ENCODE data around the gene IKBKE.

The IKBKE gene

DNA sequence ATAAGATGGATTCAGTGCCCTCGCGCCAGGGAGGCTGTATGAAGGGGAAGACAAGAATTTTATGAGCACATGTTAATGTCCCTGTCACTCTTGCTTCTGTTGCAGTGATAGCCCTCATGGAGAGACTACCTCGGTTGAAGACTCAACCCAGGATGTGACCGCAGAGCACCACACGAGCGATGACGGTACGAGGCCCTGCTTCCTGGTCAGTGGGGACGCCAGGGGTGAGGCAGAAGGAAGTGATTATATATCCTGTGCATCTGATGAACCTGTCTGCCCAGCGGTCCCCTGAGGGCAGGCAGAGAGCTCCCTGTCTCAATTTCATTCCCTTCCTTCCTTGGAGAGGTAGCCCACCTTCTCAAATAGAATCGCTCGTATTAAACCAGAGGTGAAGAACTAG lies 20.0 kb upstream of the IKBKE start:
- DNase-seq (ENCODE audit: insufficient read length, low spot score): no peak
- no peak for FAIRE-seq
- TF ChIP-seq POU2F2 (IDR thresholded peaks at IDR 0.05; ENCODE audit: low read depth, low read length) (no peak), TAF1 (IDR thresholded peaks at IDR 0.05; ENCODE audit: low read depth, low read length) (no peak), SPI1 (IDR thresholded peaks at IDR 0.05; ENCODE audit: low read depth, low read length) (no peak)

DNA sequence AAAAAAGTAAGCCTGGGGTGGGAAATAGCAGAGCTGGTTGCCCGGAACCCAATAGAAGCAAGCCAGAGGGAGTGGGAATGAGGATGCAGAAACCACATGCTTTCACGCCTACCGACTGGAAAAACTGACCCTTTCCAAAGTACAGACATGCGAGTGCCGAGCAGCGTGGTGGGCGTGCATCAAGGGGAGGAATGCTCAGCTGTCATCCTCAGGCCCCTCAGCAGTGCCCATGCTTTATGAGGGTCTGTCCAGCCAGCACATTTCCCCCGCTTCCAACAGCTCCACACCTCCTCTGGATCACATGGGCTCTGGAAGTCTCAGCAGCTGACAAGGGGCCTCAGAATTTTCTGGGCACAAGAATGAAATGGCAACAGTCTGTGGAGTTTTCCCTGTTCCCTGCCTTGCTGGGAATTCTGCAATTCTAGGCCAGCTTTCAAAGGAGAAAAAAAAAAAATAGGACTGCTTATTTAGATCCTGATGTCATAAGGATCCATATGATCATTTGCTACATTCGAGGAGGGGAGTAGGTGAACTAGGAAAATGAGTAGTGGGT lies 19.1 kb upstream of the IKBKE start:
- no peak for DNase-seq (ENCODE audit: insufficient read length, low spot score)
- FAIRE-seq: no peak
- TF ChIP-seq POLR2A (IDR thresholded peaks at IDR 0.05; ENCODE audit: low read depth, low read length) (no peak), PAX5 (IDR thresholded peaks at IDR 0.05; ENCODE audit: insufficient read depth, low read length, severe bottlenecking) (no peak), SPI1 (IDR thresholded peaks at IDR 0.05; ENCODE audit: low read depth, low read length) (no peak), POLR2AphosphoS5 (IDR thresholded peaks at IDR 0.05; ENCODE audit: low read depth, low read length) (no peak), POU2F2 (IDR thresholded peaks at IDR 0.05; ENCODE audit: low read depth, low read length) (no peak), TAF1 (IDR thresholded peaks at IDR 0.05; ENCODE audit: low read depth, low read length) (no peak)

DNA sequence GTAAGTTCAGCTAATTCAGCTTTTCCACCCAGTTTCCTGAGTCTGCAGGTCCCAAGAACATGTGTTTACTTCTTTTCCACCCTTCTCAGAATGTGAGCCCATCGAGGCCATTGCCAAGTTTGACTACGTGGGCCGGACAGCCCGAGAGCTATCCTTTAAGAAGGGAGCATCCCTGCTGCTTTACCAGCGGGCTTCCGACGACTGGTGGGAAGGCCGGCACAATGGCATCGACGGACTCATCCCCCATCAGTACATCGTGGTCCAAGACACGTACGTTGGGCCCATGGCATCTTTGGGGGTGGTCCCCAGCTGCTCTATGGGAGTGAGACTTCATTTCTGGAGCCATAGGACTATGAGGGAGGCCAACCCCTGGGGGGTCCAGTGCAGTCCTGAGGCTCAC lies 17.2 kb upstream of the IKBKE start:
- DNase-seq (ENCODE audit: insufficient read length, low spot score) (no peak), FAIRE-seq (no peak)
- TF ChIP-seq PAX5 (IDR thresholded peaks at IDR 0.05; ENCODE audit: insufficient read depth, low read length, severe bottlenecking): no peak
- no peak for TF ChIP-seq POLR2A (IDR thresholded peaks at IDR 0.05; ENCODE audit: low read depth, low read length)
- TF ChIP-seq SPI1 (IDR thresholded peaks at IDR 0.05; ENCODE audit: low read depth, low read length): no peak
- no peak for TF ChIP-seq POLR2AphosphoS5 (IDR thresholded peaks at IDR 0.05; ENCODE audit: low read depth, low read length)
- TF ChIP-seq POU2F2 (IDR thresholded peaks at IDR 0.05; ENCODE audit: low read depth, low read length): no peak
- no peak for TF ChIP-seq TAF1 (IDR thresholded peaks at IDR 0.05; ENCODE audit: low read depth, low read length)

DNA sequence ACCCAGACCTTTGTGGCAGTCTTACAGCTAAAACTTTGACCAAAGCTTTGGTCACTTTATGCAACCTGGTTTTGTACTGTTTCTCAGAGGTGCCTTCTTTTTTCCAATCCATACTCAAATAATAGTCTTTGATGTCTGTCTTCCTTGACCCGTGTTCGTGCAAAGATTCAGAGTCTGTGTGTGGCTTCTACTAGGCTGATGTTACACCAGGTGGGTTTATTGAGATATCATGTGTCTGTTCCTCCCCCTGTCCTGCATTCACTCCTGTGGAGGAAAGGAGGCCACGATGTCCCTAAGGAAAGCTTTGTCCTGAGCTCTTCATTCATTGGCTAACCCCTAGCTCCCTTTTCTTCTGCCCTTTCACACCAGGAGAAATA lies 15.0 kb upstream of the IKBKE start:
- DNase-seq (ENCODE audit: insufficient read length, low spot score) (no peak), FAIRE-seq (no peak)
- TF ChIP-seq POU2F2 (IDR thresholded peaks at IDR 0.05; ENCODE audit: low read depth, low read length) (no peak), SPI1 (IDR thresholded peaks at IDR 0.05; ENCODE audit: low read depth, low read length) (no peak), TAF1 (IDR thresholded peaks at IDR 0.05; ENCODE audit: low read depth, low read length) (no peak), POLR2A (IDR thresholded peaks at IDR 0.05; ENCODE audit: low read depth, low read length) (no peak), POLR2AphosphoS5 (IDR thresholded peaks at IDR 0.05; ENCODE audit: low read depth, low read length) (no peak), PAX5 (IDR thresholded peaks at IDR 0.05; ENCODE audit: insufficient read depth, low read length, severe bottlenecking) (no peak)

DNA sequence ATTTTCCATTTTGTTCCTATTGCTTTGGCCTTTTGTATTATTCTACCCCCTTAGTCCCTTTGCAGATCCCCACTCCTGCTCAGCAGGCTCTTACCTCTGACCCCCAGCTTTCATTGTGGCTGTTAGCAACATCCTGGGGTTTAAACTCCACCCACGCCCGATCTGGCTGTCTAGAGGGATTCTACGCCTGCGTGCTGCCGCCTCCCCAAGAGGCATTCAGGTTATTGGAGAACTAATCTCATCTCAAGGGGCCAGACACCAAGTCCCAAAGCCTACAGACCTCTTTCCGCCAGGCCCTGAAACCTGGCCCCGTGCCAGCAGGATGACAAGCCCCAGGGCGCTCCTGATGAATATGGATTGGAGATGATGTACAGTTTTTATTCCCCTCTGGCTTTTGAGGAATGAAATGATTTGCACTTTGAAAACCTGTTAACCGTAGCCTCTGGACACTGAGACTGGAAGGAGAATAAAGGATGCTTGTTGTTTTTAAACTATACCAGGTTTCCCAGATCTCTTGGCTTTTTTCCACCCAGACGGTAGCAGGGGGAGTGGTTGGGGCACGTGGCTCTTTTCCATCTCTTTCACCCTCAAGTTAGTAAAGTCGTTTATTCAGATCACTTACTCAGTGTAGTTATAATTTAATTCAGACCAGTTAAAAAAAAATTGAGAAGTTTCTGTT lies 14.5 kb upstream of the IKBKE start:
- FAIRE-seq (no peak), DNase-seq (ENCODE audit: insufficient read length, low spot score) (no peak)
- TF ChIP-seq SPI1 (IDR thresholded peaks at IDR 0.05; ENCODE audit: low read depth, low read length) (no peak), PAX5 (IDR thresholded peaks at IDR 0.05; ENCODE audit: insufficient read depth, low read length, severe bottlenecking) (no peak), POLR2AphosphoS5 (IDR thresholded peaks at IDR 0.05; ENCODE audit: low read depth, low read length) (no peak), POU2F2 (IDR thresholded peaks at IDR 0.05; ENCODE audit: low read depth, low read length) (no peak), TAF1 (IDR thresholded peaks at IDR 0.05; ENCODE audit: low read depth, low read length) (no peak), POLR2A (IDR thresholded peaks at IDR 0.05; ENCODE audit: low read depth, low read length) (no peak)

DNA sequence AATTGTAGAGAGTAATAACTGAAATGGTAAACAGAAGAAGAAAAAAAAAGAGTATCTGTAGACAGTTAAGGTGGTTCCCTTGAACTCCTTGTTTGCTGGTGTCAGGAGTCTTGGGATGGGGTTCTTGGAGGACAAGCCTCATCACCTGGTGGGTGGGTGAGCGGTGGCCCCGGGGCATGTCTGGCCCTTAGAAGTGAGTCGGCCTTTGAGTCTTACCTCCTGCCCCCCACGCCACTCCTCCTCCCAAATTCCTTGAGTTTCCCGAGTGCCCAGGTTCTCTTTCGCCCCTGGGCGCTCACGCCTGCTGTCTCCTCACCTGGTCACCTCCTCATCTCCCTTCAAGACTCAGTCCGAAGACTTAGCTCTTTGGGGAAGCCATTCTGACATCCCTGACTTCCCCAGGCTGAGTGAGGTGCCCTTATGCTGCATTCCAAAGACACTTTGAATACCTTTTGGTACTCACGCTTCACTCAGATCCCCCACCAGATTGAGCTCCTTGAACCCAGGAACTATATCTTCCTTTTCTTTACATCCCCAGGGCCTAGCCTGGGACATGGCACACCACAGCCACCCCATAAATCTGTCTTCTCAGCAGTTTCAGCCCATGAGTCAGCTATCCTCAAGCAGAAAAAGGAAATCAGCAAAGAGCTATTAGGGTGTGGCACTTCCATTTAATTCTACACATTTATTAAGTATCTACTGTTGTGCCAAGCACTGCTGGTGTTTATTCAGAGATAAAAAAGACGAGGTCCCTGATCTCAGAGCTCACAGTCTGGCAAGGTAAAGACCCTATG lies 13.5 kb upstream of the IKBKE start:
- TF ChIP-seq TAF1 (IDR thresholded peaks at IDR 0.05; ENCODE audit: low read depth, low read length) (no peak), POU2F2 (IDR thresholded peaks at IDR 0.05; ENCODE audit: low read depth, low read length) (no peak), POLR2AphosphoS5 (IDR thresholded peaks at IDR 0.05; ENCODE audit: low read depth, low read length) (no peak), PAX5 (IDR thresholded peaks at IDR 0.05; ENCODE audit: insufficient read depth, low read length, severe bottlenecking) (no peak), SPI1 (IDR thresholded peaks at IDR 0.05; ENCODE audit: low read depth, low read length) (no peak), POLR2A (IDR thresholded peaks at IDR 0.05; ENCODE audit: low read depth, low read length) (no peak)
- no peak for DNase-seq (ENCODE audit: insufficient read length, low spot score)
- FAIRE-seq: no peak

DNA sequence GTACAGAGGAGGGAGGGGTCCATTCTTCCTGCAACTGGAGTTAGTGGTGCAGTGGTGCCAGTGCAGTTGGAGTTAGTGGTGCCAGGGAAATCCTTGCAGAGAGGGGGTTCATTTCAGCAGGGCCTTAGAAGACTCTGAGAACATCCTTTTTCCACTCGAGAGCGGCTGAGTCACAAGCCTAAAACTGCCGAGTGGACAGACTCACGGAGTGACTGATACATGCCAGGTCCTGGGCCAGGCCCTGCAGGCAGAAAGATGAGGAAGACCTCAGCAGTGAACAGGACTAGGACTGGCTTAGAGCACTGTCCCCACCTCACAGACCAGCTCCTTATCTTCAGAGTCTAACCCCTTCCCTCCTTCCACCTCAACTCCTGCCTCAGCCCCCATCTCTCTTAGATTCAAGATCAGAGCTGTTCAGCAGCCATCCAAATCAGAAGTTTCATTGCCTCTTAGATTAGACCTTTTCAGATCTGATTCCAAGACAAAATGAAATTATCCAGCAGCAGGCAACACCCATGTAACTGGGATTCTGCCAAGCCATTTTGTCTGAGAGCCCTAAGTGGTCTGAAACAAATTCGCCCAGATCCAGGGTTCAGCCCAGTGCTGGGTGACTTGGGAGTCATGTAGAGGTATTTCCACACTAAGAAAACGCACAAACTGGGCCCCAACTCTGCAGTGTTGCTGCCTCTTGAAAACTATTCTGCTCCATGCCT lies 12.7 kb upstream of the IKBKE start:
- TF ChIP-seq POLR2A (IDR thresholded peaks at IDR 0.05; ENCODE audit: low read depth, low read length) (no peak), PAX5 (IDR thresholded peaks at IDR 0.05; ENCODE audit: insufficient read depth, low read length, severe bottlenecking) (no peak), TAF1 (IDR thresholded peaks at IDR 0.05; ENCODE audit: low read depth, low read length) (no peak), SPI1 (IDR thresholded peaks at IDR 0.05; ENCODE audit: low read depth, low read length) (no peak), POLR2AphosphoS5 (IDR thresholded peaks at IDR 0.05; ENCODE audit: low read depth, low read length) (no peak), POU2F2 (IDR thresholded peaks at IDR 0.05; ENCODE audit: low read depth, low read length) (no peak)
- DNase-seq (ENCODE audit: insufficient read length, low spot score) (no peak), FAIRE-seq (no peak)

DNA sequence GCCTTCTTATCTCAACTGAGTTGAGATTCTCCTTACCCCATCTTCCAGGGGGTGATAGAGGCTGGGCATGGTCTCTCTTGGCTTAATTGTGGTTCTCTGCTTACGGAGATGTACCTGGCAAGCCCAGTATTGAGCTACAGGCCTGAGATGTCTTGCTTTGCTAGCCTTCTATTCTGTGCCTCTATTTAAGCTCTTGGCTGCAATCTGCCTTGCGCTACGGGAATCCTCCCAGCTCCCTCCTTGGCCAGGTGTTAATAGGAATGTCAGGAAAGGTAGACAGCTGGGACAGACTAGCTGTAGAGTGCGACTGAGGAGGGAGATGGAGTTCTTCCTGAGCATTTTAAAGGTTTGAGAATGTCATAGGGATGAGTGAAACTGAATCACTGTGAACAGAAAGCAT lies 10.6 kb upstream of the IKBKE start:
- no peak for DNase-seq (ENCODE audit: insufficient read length, low spot score)
- no peak for FAIRE-seq
- no peak for TF ChIP-seq POLR2A (IDR thresholded peaks at IDR 0.05; ENCODE audit: low read depth, low read length)
- no peak for TF ChIP-seq TAF1 (IDR thresholded peaks at IDR 0.05; ENCODE audit: low read depth, low read length)
- TF ChIP-seq POU2F2 (IDR thresholded peaks at IDR 0.05; ENCODE audit: low read depth, low read length): no peak
- TF ChIP-seq POLR2AphosphoS5 (IDR thresholded peaks at IDR 0.05; ENCODE audit: low read depth, low read length): no peak
- no peak for TF ChIP-seq SPI1 (IDR thresholded peaks at IDR 0.05; ENCODE audit: low read depth, low read length)
- no peak for TF ChIP-seq PAX5 (IDR thresholded peaks at IDR 0.05; ENCODE audit: insufficient read depth, low read length, severe bottlenecking)
